PFSK-1 (cell line): Measurements from ENCODE around the gene HSPG2.

Experiments used
- FOXP2 ChIP-seq: optimal IDR thresholded peaks from 2 replicates; pipeline ENCODE3; 2011; ENCODE audit warnings: borderline replicate concordance, control low read depth, inconsistent platforms; ENCODE audit not compliant: insufficient read depth; ENCODE audit errors: extremely low read length, extremely low read depth
- POLR2AphosphoS5 ChIP-seq: IDR thresholded peaks from 2 replicates; pipeline ENCODE4 v1.6.1; 2012; ENCODE audit warnings: low read depth, mild to moderate bottlenecking, control low read depth, low read length, moderate library complexity
- REST ChIP-seq, 2 experiments: IDR thresholded peaks; 2 replicates each; pipeline versions ENCODE4 v1.6.1 to v1.8.0; 2011 to 2012; ENCODE audit warnings: low read depth in 2 of 2, low read length in 2 of 2, control low read depth in 1 of 2, inconsistent platforms in 1 of 2, mild to moderate bottlenecking in 1 of 2, moderate library complexity in 1 of 2; ENCODE audit not compliant: insufficient read depth in 1 of 2
- SIN3A ChIP-seq: IDR thresholded peaks from 2 replicates; pipeline ENCODE4 v1.6.1; 2012; ENCODE audit warnings: mild to moderate bottlenecking, low read length, moderate library complexity, borderline replicate concordance; ENCODE audit not compliant: insufficient read depth
- TAF1 ChIP-seq: IDR thresholded peaks from 2 replicates; pipeline ENCODE4 v1.6.1; 2012; ENCODE audit warnings: low read length, control low read depth, borderline replicate concordance; ENCODE audit not compliant: insufficient read depth

HSPG2 gene

GRCh38 chr1:21913763-21914162, 23.3 kb downstream of the HSPG2 start:
- TF ChIP-seq FOXP2 (no peak), SIN3A (no peak), POLR2AphosphoS5 (no peak), REST (IDR thresholded peaks at IDR 0.05; ENCODE audit: insufficient read depth in 1 of 2, low read depth in 2 of 2, low read length in 2 of 2) (no peak), TAF1 (no peak)

GRCh38 chr1:21913258-21913657, 23.9 kb downstream of the HSPG2 start:
- no peak for TF ChIP-seq REST (IDR thresholded peaks at IDR 0.05; ENCODE audit: insufficient read depth in 1 of 2, low read depth in 2 of 2, low read length in 2 of 2)
- TF ChIP-seq SIN3A, result no peak
- TF ChIP-seq FOXP2, result no peak
- TF ChIP-seq POLR2AphosphoS5, result no peak
- TF ChIP-seq TAF1, result no peak

- no peak for TF ChIP-seq SIN3A
- no peak for TF ChIP-seq TAF1
These were observed 24.9 kb downstream of the HSPG2 start for GRCh38 chr1:21912038-21912758.

DNA sequence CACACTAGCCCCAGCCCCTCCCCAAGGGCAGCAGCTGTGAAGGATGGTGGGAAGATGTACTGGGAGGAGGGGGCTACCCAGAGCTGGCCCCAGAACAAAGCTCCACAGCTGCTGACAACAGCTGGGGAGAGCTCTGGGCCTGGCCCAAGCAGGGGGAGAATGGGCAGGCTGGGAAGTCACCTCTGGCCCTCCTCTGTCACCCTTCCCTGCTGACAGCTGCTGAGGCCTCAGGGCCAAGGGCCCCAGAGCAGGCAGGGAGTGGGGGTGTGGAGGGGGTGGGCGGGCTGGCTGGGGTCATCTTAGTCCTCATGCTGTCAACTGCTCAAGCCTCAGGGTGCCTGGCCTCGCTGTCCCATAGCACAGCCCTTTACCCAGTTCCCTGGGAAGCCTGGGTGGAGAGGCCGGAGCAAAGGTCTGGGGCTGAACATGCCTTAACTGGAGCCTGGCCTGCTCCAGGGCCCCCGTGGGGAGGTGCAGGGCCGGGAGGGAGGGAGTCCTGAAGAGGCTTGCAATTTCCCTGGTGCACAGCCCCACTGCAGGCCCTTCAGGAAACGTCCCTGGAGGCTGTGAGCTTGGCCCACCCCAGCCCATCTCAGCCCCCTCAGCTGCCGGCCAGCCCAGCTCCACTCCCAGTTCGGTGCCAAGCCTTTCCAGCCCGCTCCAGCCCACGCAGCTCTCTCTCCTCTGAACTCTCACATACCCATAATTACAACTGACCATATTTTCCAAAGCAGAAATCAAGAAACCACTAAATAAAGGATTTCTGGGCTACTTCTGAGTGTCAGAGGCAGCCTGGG, 25.7 kb downstream of the HSPG2 start:
- no peak for TF ChIP-seq REST (IDR thresholded peaks at IDR 0.05; ENCODE audit: insufficient read depth in 1 of 2, low read depth in 2 of 2, low read length in 2 of 2)
- no peak for TF ChIP-seq POLR2AphosphoS5
- no peak for TF ChIP-seq SIN3A
- TF ChIP-seq FOXP2, result no peak
- no peak for TF ChIP-seq TAF1

DNA sequence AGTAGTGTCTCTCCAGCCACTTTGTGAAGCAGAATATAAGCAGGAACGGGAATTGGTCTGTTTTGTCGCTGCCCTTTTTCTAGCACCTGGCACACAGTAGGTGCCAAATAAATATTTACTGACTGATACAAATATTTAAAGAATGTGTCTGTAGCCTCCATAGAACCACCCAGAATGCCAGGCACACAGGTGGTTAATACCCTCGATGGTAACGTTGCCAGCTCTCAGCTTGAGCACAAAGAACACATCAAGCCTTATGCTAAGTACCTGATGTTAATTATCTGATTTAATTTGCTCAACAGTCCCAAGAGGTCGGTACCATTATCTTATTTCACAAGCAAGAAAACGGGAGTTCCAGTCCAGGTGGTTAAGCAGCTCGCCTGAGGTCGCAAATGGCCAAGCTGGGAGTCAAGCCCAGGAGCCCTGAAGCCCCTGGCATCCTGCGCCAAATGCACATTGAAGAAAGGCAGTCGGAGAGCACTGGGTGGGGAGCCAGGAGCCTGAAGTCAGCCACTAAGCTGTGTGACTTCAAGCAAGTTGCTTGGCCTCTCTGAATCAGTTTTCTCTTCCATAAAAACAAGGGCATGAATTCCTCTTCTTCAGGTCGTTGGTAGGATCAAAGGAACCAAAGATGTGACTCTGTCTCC, 26.4 kb downstream of the HSPG2 start:
- TF ChIP-seq TAF1, result no peak
- no peak for TF ChIP-seq SIN3A
- no peak for TF ChIP-seq REST (IDR thresholded peaks at IDR 0.05; ENCODE audit: insufficient read depth in 1 of 2, low read depth in 2 of 2, low read length in 2 of 2)
